Measurements from ENCODE around the gene BAZ2A.

Gene BAZ2A

GRCh38 chr12:56565510-56566101 lies 64.5 kb downstream of the BAZ2A start:
- in situ Hi-C loops (cut with MboI; ENCODE audit: low pct_unique_long_range_greater_than_20kb, low sequenced_read_pairs), result no loop called here
- peak; percentile 64 for DNase-seq

DNA sequence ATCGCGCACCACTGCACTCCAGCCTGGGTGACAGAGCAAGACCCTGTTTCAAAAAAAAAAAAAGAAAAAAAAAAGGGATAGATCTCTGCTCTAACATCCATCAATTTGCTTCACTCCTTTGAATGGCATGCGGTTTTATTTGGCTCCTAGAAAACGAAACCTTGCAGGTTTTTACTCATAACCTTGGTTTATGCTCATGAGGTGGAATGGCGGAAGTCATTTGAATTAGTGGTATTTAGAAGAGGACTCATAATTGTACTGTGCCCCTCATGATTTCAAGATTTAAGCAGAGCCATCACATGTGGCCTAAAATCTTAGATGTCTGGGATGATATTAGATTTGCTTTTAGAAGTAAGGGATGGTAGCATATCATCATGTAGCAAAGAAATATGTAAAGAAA lies 79.1 kb downstream of the BAZ2A start:
- DNase-seq, result no peak
- in situ Hi-C loops (cut with MboI; ENCODE audit: low pct_unique_long_range_greater_than_20kb, low sequenced_read_pairs), result no loop called here

DNA sequence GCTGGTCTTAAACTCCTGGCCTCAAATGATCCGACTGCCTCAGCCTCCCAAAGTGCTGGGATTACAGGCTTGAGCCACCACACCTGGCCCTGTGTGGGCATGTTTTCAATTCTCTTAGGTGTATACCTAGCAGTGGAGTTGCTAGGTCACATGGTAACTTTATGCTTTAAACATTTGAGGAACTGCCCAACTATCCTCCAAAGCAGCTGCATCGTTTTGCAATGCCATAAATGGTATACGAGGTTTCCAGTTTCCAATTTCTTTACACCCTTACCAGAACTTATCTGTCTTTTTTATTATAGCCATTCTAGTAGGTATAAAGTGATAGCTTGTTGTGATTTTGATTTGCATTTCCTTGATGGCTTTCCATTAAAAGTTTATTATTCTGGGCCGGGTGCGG lies 83.4 kb downstream of the BAZ2A start:
- in situ Hi-C loops (cut with MboI; ENCODE audit: low pct_unique_long_range_greater_than_20kb, low sequenced_read_pairs), result no loop called here
- DNase-seq, result no peak
